HepG2 (cell line): ENCODE measurements around the gene ANKFY1. TPM values are rescaled to one million over a fixed set of nuclear protein-coding genes. Genes with fewer than 3 reads are reported as not detected.

Experiments
- ERF ChIP-seq: IDR thresholded peaks from 2 replicates; pipeline ENCODE4 v1.6.1; 2018; ENCODE audit warnings: missing biosample characterization, missing genetic modification reagents
- HBP1 ChIP-seq: IDR thresholded peaks from 2 replicates; pipeline ENCODE4 v1.6.1; 2016; ENCODE audit warnings: low read depth, control low read depth
- HES4 ChIP-seq: sonication (generic); formaldehyde crosslinking; IDR thresholded peaks from 2 replicates; pipeline ENCODE4 v1.9.0; 2021; ENCODE audit warnings: mild to moderate bottlenecking, missing genetic modification reagents, borderline replicate concordance
- HNF4G ChIP-seq, 2 experiments: sonication (generic) in 1 of 2; formaldehyde crosslinking in 1 of 2; IDR thresholded peaks; 2 replicates each; pipeline versions ENCODE4 v1.4.0 to v1.6.1; 2011 to 2020; ENCODE audit warnings: borderline replicate concordance in 2 of 2, low read depth in 2 of 2, mild to moderate bottlenecking in 2 of 2, low read length in 1 of 2, missing genetic modification reagents in 1 of 2, moderate library complexity in 1 of 2
- KDM6A ChIP-seq: IDR thresholded peaks from 2 replicates; pipeline ENCODE4 v1.6.1; 2016; ENCODE audit warnings: low read depth
- KLF11 ChIP-seq: IDR thresholded peaks from 2 replicates; pipeline ENCODE4 v1.6.1; 2016; ENCODE audit warnings: missing compliant biosample characterization
- MLLT10 ChIP-seq: sonication (generic); formaldehyde crosslinking; IDR thresholded peaks from 2 replicates; pipeline ENCODE4 v1.4.0; 2020; ENCODE audit warnings: missing genetic modification reagents
- MLXIP ChIP-seq: sonication (generic); formaldehyde crosslinking; IDR thresholded peaks from 2 replicates; pipeline ENCODE4 v1.9.0; 2021; ENCODE audit warnings: missing genetic modification reagents, borderline replicate concordance
- MTA1 ChIP-seq: sonication (generic); formaldehyde crosslinking; IDR thresholded peaks from 2 replicates; pipeline ENCODE4 v1.4.0; 2020; ENCODE audit warnings: missing genetic modification reagents, mild to moderate bottlenecking, borderline replicate concordance
- SRSF4 ChIP-seq: fragments of 200-400 bp; formaldehyde crosslinking; IDR thresholded peaks from one replicate; pipeline ENCODE4 v1.6.1; 2018; ENCODE audit warnings: mild to moderate bottlenecking, low read depth, low read length, moderate library complexity; ENCODE audit not compliant: poor library complexity, severe bottlenecking
- WIZ ChIP-seq: sonication (generic); formaldehyde crosslinking; IDR thresholded peaks from 2 replicates; pipeline ENCODE4 v1.5.1; 2020; ENCODE audit warnings: mild to moderate bottlenecking, missing genetic modification reagents
- XRCC5 ChIP-seq: fragments of 200-400 bp; formaldehyde crosslinking; optimal IDR thresholded peaks from 2 replicates; pipeline ENCODE3; 2017; ENCODE audit warnings: mild to moderate bottlenecking, low read length
- ZBTB34 ChIP-seq: sonication (generic); formaldehyde crosslinking; IDR thresholded peaks from 2 replicates; pipeline ENCODE4 v1.8.0; 2022; ENCODE audit warnings: mild to moderate bottlenecking, missing genetic modification reagents
- ZNF260 ChIP-seq: sonication (generic); formaldehyde crosslinking; IDR thresholded peaks from 2 replicates; pipeline ENCODE4 v1.4.0; 2020; ENCODE audit warnings: missing genetic modification reagents, low read depth, mild to moderate bottlenecking, borderline replicate concordance
- ZNF282 ChIP-seq: fragments of 450-650 bp; IDR thresholded peaks from 2 replicates; pipeline ENCODE4 v1.6.1; 2018; ENCODE audit not compliant: partially characterized antibody
- ZNF430 ChIP-seq: sonication (generic); formaldehyde crosslinking; IDR thresholded peaks from 2 replicates; pipeline ENCODE4 v1.9.0; 2021; ENCODE audit warnings: mild to moderate bottlenecking, missing genetic modification reagents
- ZNF710 ChIP-seq: sonication (generic); formaldehyde crosslinking; IDR thresholded peaks from 2 replicates; pipeline ENCODE4 v1.5.0; 2020; ENCODE audit warnings: mild to moderate bottlenecking, missing genetic modification reagents, borderline replicate concordance
- polyA plus RNA-seq, 8 experiments: library from polyadenylated mRNA; depleted of rRNA in 3 of 8; stranded (reverse) in 7 of 8; unstranded in 1 of 8; fragments of >200 nt; fragmentation: Illumina TruSeq in 4 of 8; extraction: Trizol in 4 of 8; gene quantifications; 2 replicates each; pipeline versions ENCODE4 v1.2.1 to v1.2.3, GENCODE V29; 2011 to 2016; ENCODE audit warnings: low read depth in 4 of 8, missing spikeins in 1 of 8, mixed read lengths in 1 of 8; ENCODE audit not compliant: insufficient read depth in 1 of 8
- total RNA-seq, 5 experiments: library from RNA; depleted of rRNA; stranded (reverse); fragments of >200 nt; fragmentation: Illumina TruSeq; extraction: Trizol; gene quantifications; 2 replicates each; pipeline ENCODE4 v1.2.3, GENCODE V29; 2016; ENCODE audit warnings: low read depth in 1 of 5
- TF ChIP-seq, protein P1 (sequence below): sonication (generic); formaldehyde crosslinking; IDR thresholded peaks from 2 replicates; pipeline ENCODE4 v1.5.1; 2020; ENCODE audit warnings: missing genetic modification reagents, mild to moderate bottlenecking, borderline replicate concordance

ANKFY1 gene
- total and polyA plus RNA-seq, 2 of the 13 experiments (the other 11 are each of a cell fraction or from before 2014, with no cell fraction given): 11.9 to 16.8 TPM

DNA sequence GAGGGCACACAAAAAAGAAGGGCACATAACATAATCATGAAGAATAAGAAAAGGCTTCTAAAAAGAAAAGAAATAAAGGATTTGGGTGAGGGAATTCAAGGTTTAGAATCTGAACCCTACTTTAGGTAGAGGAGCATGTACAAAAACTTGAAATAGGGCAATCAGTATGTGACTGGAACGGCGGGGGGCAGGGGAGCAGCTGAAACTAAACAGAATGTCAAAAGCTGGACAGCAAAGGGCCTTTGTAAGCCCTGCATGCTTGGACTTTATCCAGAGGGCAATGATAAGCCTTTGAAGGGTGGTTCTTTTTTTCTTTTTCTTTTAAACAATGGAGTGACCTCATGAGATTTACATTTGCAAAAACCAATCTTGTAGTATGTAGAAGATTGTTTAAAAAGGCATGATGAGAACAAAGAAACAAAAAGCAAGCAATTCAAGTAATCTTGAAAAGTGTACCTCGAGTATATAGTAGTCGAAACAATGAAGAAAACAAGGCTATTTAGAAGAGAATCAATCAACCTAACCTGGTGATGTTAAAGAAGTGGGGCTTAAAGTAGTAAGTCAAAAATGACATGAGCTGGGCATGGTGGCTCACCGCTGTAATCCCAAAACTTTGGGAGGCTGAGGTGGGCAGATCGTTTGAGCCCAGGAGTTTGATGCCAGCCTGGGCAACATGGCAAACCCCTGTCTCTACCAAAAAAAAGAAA is 46.7 kb upstream of the ANKFY1 start (continued):
- TF ChIP-seq MLXIP (no peak), ZNF260 (CRISPR knock-in tag) (no peak), KLF11 (CRISPR knock-in tag) (no peak), ZBTB34 (CRISPR knock-in tag) (no peak), MLLT10 (CRISPR knock-in tag) (no peak), ZNF282 (no peak), ZNF710 (CRISPR knock-in tag) (peak; percentile 73; the same call in 1 of the 2 replicates), HES4 (CRISPR knock-in tag) (no peak), ZNF430 (no peak), KDM6A (peak; percentile 26; the same call in 1 of the 2 replicates), MTA1 (CRISPR knock-in tag) (no peak), XRCC5 (peak; percentile 32), WIZ (CRISPR knock-in tag) (no peak), ERF (CRISPR knock-in tag) (no peak), HNF4G (IDR thresholded peaks at IDR 0.05; ENCODE audit: borderline replicate concordance, low read depth, low read length) (peak; percentile 90), HNF4G (CRISPR knock-in tag; IDR thresholded peaks at IDR 0.05; ENCODE audit: borderline replicate concordance, low read depth) (no peak; the same call in 1 of the 2 replicates), HBP1 (no peak), SRSF4 (no peak)
- TF ChIP-seq, protein P1, sequence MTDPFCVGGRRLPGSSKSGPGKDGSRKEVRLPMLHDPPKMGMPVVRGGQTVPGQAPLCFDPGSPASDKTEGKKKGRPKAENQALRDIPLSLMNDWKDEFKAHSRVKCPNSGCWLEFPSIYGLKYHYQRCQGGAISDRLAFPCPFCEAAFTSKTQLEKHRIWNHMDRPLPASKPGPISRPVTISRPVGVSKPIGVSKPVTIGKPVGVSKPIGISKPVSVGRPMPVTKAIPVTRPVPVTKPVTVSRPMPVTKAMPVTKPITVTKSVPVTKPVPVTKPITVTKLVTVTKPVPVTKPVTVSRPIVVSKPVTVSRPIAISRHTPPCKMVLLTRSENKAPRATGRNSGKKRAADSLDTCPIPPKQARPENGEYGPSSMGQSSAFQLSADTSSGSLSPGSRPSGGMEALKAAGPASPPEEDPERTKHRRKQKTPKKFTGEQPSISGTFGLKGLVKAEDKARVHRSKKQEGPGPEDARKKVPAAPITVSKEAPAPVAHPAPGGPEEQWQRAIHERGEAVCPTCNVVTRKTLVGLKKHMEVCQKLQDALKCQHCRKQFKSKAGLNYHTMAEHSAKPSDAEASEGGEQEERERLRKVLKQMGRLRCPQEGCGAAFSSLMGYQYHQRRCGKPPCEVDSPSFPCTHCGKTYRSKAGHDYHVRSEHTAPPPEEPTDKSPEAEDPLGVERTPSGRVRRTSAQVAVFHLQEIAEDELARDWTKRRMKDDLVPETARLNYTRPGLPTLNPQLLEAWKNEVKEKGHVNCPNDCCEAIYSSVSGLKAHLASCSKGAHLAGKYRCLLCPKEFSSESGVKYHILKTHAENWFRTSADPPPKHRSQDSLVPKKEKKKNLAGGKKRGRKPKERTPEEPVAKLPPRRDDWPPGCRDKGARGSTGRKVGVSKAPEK: no peak
